K562 (cell line): Measurements from ENCODE around the gene ARFGAP1. TPM values are rescaled to one million over a fixed set of nuclear protein-coding genes. Genes with fewer than 3 reads are reported as not detected.

Experiments used
- CHD4 ChIP-seq: fragments of 200-600 bp; sonication (generic); IDR thresholded peaks from 3 replicates; pipeline ENCODE4 v1.6.1; 2012; ENCODE audit warnings: low read depth, mild to moderate bottlenecking, mixed read lengths, low read length, inconsistent platforms; ENCODE audit not compliant: insufficient read depth, insufficient replicate concordance, poor library complexity, severe bottlenecking
- CREB5 ChIP-seq: fragments of 250-450 bp; sonication (Bioruptor Pico); IDR thresholded peaks from 2 replicates; pipeline ENCODE4 v1.5.0; 2020; ENCODE audit warnings: mild to moderate bottlenecking
- HNRNPH1 ChIP-seq: fragments of 200-400 bp; formaldehyde crosslinking; optimal IDR thresholded peaks from 2 replicates; pipeline ENCODE3; 2017; ENCODE audit warnings: low read depth, mild to moderate bottlenecking, low read length, moderate library complexity
- SFPQ ChIP-seq: fragments of 200-400 bp; formaldehyde crosslinking; IDR thresholded peaks from 2 replicates; pipeline ENCODE4 v1.6.1; 2017; ENCODE audit warnings: mild to moderate bottlenecking, low read depth, low read length, moderate library complexity
- TCF3 ChIP-seq: sonication (generic); formaldehyde crosslinking; IDR thresholded peaks from 2 replicates; pipeline ENCODE4 v1.4.0; 2020; ENCODE audit warnings: mild to moderate bottlenecking, missing genetic modification reagents
- ZBTB12 ChIP-seq: fragments of 250-450 bp; sonication (Bioruptor Pico); IDR thresholded peaks from 2 replicates; pipeline ENCODE4 v1.4.0; 2020
- ZBTB17 ChIP-seq: fragments of 450-650 bp; formaldehyde crosslinking; IDR thresholded peaks from 2 replicates; pipeline ENCODE4 v1.4.0; 2020; ENCODE audit warnings: mild to moderate bottlenecking
- ZKSCAN8 ChIP-seq: fragments of 200-800 bp; sonication (Bioruptor generic); IDR thresholded peaks from 2 replicates; pipeline ENCODE4 v1.6.1; 2016; ENCODE audit warnings: missing genetic modification characterization, missing compliant biosample characterization
- ZNF324 ChIP-seq: fragments of 250-450 bp; sonication (Bioruptor Pico); IDR thresholded peaks from 2 replicates; pipeline ENCODE4 v1.4.0; 2020; ENCODE audit warnings: mild to moderate bottlenecking
- polyA plus RNA-seq, 8 experiments: library from polyadenylated mRNA; depleted of rRNA in 4 of 8; stranded (reverse) in 5 of 8; unstranded in 3 of 8; fragments of >200 nt; fragmentation: Nextera tagmentation in 2 of 8; fragmentation: Illumina TruSeq in 1 of 8; extraction: Ambion mirVana in 2 of 8; extraction: Trizol in 1 of 8; gene quantifications; 2 replicates each; pipeline versions ENCODE4 v1.2.1 to v1.2.3, GENCODE V29; 2011 to 2014; ENCODE audit warnings: inconsistent platforms in 1 of 8, missing spikeins in 1 of 8
- total RNA-seq, 7 experiments: library from RNA; depleted of rRNA in 6 of 7; stranded (reverse); fragments of >200 nt in 6 of 7; fragmentation: Illumina TruSeq in 2 of 7; extraction: Trizol in 2 of 7; gene quantifications; 2 replicates each; pipeline versions ENCODE4 v1.2.1 to v1.2.3, GENCODE V29; 2011 to 2021; ENCODE audit warnings: low replicate concordance in 1 of 7
- TF ChIP-seq, protein P1 (sequence below): fragments of 200-600 bp; sonication (generic); IDR thresholded peaks from one replicate; pipeline ENCODE4 v1.6.1; 2012; ENCODE audit warnings: mild to moderate bottlenecking, low read depth, low read length, inconsistent platforms

The ARFGAP1 gene
- total and polyA plus RNA-seq, 9 of the 15 experiments (the other 6 are each of a cell fraction or from before 2014, with no cell fraction given), result 0.53 to 102 (median 33.5) TPM

DNA sequence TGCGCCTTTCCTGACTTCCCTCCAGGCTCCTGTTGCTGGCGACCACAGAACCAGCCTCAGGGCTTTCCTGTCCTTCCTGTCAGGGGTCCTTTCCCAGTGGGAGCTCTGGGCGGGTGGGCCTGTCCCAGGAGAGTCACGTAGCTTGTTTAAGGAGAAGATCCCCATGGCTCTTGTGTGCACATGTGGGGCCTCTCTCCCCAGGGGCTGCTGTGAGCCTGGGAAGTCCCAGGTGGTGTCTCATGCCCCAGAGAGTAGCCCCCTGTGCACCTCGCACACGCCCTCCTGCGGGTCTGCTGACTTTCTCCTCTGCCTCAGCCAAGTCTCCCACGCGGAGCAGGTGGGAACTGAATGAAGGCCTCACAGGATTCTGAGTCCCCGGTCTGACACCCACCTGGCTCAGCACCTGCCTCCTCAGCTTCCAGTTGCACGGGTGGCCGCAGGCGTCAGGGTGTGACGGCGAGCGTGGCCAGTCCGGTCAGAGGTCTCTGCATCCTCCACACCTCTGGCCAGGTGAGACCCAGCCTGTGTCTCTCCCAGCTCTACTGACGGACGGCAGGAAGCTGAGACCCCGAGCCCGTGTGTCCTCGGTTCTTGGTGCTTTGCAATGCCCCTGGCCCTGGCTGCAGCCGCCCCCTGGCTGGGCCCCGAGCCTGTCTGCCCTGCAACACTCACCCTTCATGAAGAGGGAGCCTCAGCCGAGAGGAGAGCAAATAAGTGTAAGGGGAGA, 12.7 kb upstream of the ARFGAP1 start (continued):
- TF ChIP-seq, protein P1, sequence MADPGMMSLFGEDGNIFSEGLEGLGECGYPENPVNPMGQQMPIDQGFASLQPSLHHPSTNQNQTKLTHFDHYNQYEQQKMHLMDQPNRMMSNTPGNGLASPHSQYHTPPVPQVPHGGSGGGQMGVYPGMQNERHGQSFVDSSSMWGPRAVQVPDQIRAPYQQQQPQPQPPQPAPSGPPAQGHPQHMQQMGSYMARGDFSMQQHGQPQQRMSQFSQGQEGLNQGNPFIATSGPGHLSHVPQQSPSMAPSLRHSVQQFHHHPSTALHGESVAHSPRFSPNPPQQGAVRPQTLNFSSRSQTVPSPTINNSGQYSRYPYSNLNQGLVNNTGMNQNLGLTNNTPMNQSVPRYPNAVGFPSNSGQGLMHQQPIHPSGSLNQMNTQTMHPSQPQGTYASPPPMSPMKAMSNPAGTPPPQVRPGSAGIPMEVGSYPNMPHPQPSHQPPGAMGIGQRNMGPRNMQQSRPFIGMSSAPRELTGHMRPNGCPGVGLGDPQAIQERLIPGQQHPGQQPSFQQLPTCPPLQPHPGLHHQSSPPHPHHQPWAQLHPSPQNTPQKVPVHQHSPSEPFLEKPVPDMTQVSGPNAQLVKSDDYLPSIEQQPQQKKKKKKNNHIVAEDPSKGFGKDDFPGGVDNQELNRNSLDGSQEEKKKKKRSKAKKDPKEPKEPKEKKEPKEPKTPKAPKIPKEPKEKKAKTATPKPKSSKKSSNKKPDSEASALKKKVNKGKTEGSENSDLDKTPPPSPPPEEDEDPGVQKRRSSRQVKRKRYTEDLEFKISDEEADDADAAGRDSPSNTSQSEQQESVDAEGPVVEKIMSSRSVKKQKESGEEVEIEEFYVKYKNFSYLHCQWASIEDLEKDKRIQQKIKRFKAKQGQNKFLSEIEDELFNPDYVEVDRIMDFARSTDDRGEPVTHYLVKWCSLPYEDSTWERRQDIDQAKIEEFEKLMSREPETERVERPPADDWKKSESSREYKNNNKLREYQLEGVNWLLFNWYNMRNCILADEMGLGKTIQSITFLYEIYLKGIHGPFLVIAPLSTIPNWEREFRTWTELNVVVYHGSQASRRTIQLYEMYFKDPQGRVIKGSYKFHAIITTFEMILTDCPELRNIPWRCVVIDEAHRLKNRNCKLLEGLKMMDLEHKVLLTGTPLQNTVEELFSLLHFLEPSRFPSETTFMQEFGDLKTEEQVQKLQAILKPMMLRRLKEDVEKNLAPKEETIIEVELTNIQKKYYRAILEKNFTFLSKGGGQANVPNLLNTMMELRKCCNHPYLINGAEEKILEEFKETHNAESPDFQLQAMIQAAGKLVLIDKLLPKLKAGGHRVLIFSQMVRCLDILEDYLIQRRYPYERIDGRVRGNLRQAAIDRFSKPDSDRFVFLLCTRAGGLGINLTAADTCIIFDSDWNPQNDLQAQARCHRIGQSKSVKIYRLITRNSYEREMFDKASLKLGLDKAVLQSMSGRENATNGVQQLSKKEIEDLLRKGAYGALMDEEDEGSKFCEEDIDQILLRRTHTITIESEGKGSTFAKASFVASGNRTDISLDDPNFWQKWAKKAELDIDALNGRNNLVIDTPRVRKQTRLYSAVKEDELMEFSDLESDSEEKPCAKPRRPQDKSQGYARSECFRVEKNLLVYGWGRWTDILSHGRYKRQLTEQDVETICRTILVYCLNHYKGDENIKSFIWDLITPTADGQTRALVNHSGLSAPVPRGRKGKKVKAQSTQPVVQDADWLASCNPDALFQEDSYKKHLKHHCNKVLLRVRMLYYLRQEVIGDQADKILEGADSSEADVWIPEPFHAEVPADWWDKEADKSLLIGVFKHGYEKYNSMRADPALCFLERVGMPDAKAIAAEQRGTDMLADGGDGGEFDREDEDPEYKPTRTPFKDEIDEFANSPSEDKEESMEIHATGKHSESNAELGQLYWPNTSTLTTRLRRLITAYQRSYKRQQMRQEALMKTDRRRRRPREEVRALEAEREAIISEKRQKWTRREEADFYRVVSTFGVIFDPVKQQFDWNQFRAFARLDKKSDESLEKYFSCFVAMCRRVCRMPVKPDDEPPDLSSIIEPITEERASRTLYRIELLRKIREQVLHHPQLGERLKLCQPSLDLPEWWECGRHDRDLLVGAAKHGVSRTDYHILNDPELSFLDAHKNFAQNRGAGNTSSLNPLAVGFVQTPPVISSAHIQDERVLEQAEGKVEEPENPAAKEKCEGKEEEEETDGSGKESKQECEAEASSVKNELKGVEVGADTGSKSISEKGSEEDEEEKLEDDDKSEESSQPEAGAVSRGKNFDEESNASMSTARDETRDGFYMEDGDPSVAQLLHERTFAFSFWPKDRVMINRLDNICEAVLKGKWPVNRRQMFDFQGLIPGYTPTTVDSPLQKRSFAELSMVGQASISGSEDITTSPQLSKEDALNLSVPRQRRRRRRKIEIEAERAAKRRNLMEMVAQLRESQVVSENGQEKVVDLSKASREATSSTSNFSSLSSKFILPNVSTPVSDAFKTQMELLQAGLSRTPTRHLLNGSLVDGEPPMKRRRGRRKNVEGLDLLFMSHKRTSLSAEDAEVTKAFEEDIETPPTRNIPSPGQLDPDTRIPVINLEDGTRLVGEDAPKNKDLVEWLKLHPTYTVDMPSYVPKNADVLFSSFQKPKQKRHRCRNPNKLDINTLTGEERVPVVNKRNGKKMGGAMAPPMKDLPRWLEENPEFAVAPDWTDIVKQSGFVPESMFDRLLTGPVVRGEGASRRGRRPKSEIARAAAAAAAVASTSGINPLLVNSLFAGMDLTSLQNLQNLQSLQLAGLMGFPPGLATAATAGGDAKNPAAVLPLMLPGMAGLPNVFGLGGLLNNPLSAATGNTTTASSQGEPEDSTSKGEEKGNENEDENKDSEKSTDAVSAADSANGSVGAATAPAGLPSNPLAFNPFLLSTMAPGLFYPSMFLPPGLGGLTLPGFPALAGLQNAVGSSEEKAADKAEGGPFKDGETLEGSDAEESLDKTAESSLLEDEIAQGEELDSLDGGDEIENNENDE, result no peak
- TF ChIP-seq SFPQ (no peak), ZKSCAN8 (CRISPR knock-in tag) (no peak), ZBTB12 (CRISPR knock-in tag) (no peak), CHD4 (no peak), HNRNPH1 (no peak), TCF3 (CRISPR knock-in tag) (no peak), CREB5 (CRISPR knock-in tag) (no peak), ZBTB17 (CRISPR knock-in tag) (no peak), ZNF324 (no peak)
